HepG2 (cell line): ENCODE data around the gene GPR152. TPM values are rescaled to one million over a fixed set of nuclear protein-coding genes. Genes with fewer than 3 reads are reported as not detected.

Experiments used
- ATAC-seq: fragments of 200-7000 bp; cut with Tn5 transposase; 3 replicates; pipeline ENCODE4 v1.9.1; 2020; ENCODE audit warnings: mild to moderate bottlenecking, moderate library complexity
- BruUV-seq: library from RNA; stranded (reverse); fragments of 400-500 nt; replicated peaks from 2 replicates; lab custom pipeline; 2021; lab: Mats Ljungman, UMichigan
- CTCF ChIA-PET: fragments of 300-600 bp; formaldehyde crosslinking; extraction: SDS; loops from one replicate; lab custom pipeline; 2021; ENCODE audit warnings: low total read pairs, inconsistent platforms, low intra/inter-chr PET ratio; lab: Yijun Ruan, JAX
- POLR2A ChIA-PET: fragments of 350-600 bp; sonication (Branson Sonifier 250); formaldehyde crosslinking; loops from one replicate; lab custom pipeline; 2020; ENCODE audit warnings: antibody characterized with exemption, inconsistent platforms; lab: Yijun Ruan, JAX
- DNase-seq: peaks from one replicate; pipeline ENCODE4 v3.0.0-alpha.2; 2015; ENCODE audit warnings: low spot score
- FAIRE-seq: peaks from 3 replicates; lab custom pipeline; 2011; peaks lifted over from hg19 to GRCh38; lab: Jason Lieb, UNC
- H2AFZ ChIP-seq: one replicate; pipeline ENCODE4 v1.6.1; 2011; ENCODE audit warnings: low read length, inconsistent platforms
- H3K27ac ChIP-seq: fragments of 300-600 bp; 3 replicates; pipeline ENCODE4 v1.8.0; 2011; ENCODE audit warnings: mixed run types, mild to moderate bottlenecking, mixed read lengths, low read length, inconsistent platforms; ENCODE audit not compliant: insufficient read depth; ENCODE audit errors: extremely low read length
- H3K27me3 ChIP-seq, 2 experiments: fragments of 200-600 bp in 1 of 2; 2 replicates in 1 of 2; 3 replicates in 1 of 2; pipeline versions ENCODE4 v1.6.0 to v1.8.0; 2011; ENCODE audit warnings: low read length in 2 of 2, mild to moderate bottlenecking in 2 of 2, moderate library complexity in 2 of 2, inconsistent platforms in 1 of 2; ENCODE audit not compliant: insufficient read depth in 2 of 2, control insufficient read depth in 1 of 2
- H3K36me3 ChIP-seq, 2 experiments: fragments of 200-600 bp in 1 of 2; replicated peaks in 1 of 2; 2 replicates in 1 of 2; 3 replicates in 1 of 2; pipeline versions ENCODE4 v1.5.1 to v1.8.0; 2011; ENCODE audit warnings: low read length in 2 of 2, inconsistent platforms in 1 of 2; ENCODE audit not compliant: insufficient read depth in 2 of 2, control insufficient read depth in 1 of 2
- H3K4me1 ChIP-seq: 2 replicates; pipeline ENCODE4 v1.5.1; 2012; ENCODE audit warnings: low read length, inconsistent platforms; ENCODE audit not compliant: insufficient read depth
- H3K4me2 ChIP-seq: 2 replicates; pipeline ENCODE4 v1.6.0; 2011; ENCODE audit warnings: low read depth, low read length, inconsistent platforms
- H3K4me3 ChIP-seq, 3 experiments: fragments of 200-600 bp in 1 of 3; sonication (generic), shearing (Covaris generic) in 1 of 3; replicated peaks in 1 of 3; 2 replicates each; pipeline ENCODE4 v1.5.1; 2011 to 2016; ENCODE audit warnings: low read length in 3 of 3, inconsistent platforms in 2 of 3, low read depth in 2 of 3, mild to moderate bottlenecking in 2 of 3, control low read depth in 1 of 3, mixed read lengths in 1 of 3; ENCODE audit not compliant: insufficient read depth in 1 of 3
- H3K79me2 ChIP-seq: one replicate; pipeline ENCODE4 v1.6.1; 2011; ENCODE audit warnings: low read length, inconsistent platforms; ENCODE audit not compliant: insufficient read depth
- H3K9ac ChIP-seq: 2 replicates; pipeline ENCODE4 v1.6.0; 2011; ENCODE audit warnings: mild to moderate bottlenecking, low read depth, low read length, inconsistent platforms; ENCODE audit not compliant: insufficient read depth
- H3K9me3 ChIP-seq: 2 replicates; pipeline ENCODE4 v1.5.1; 2012; ENCODE audit warnings: mild to moderate bottlenecking, low read length
- H4K20me1 ChIP-seq: 2 replicates; pipeline ENCODE4 v1.6.0; 2011; ENCODE audit warnings: inconsistent platforms, mild to moderate bottlenecking, low read length, moderate library complexity; ENCODE audit not compliant: insufficient read depth
- AGO2 ChIP-seq: fragments of 200-400 bp; formaldehyde crosslinking; optimal IDR thresholded peaks from 2 replicates; pipeline ENCODE3; 2017; ENCODE audit warnings: mild to moderate bottlenecking, low read depth, low read length, moderate library complexity
- CCAR2 ChIP-seq: fragments of 200-400 bp; formaldehyde crosslinking; optimal IDR thresholded peaks from 2 replicates; pipeline ENCODE3; 2018; ENCODE audit warnings: low read depth, mild to moderate bottlenecking, low read length, moderate library complexity
- GABPA ChIP-seq, 2 experiments: IDR thresholded peaks; 2 replicates each; pipeline ENCODE4 v1.6.1; 2011 to 2016; ENCODE audit warnings: low read depth in 2 of 2, low read length in 1 of 2, missing biosample characterization in 1 of 2, missing genetic modification characterization in 1 of 2
- HNRNPL ChIP-seq: fragments of 200-400 bp; formaldehyde crosslinking; IDR thresholded peaks from 2 replicates; pipeline ENCODE4 v1.6.1; 2017; ENCODE audit warnings: mild to moderate bottlenecking, low read depth, low read length
- NFE2 ChIP-seq: sonication (generic); formaldehyde crosslinking; IDR thresholded peaks from 2 replicates; pipeline ENCODE4 v1.4.0; 2020; ENCODE audit warnings: missing genetic modification reagents
- NFKB2 ChIP-seq: sonication (generic); formaldehyde crosslinking; IDR thresholded peaks from 2 replicates; pipeline ENCODE4 v1.4.0; 2020; ENCODE audit warnings: missing genetic modification reagents, borderline replicate concordance
- ZNF510 ChIP-seq: sonication (generic); formaldehyde crosslinking; IDR thresholded peaks from 2 replicates; pipeline ENCODE4 v1.4.0; 2020; ENCODE audit warnings: low read depth, mild to moderate bottlenecking, missing genetic modification reagents
- ZNF546 ChIP-seq: sonication (generic); formaldehyde crosslinking; conservative IDR thresholded peaks from 2 replicates; pipeline ENCODE4 v1.8.1; 2023; ENCODE audit warnings: mild to moderate bottlenecking, missing genetic modification reagents
- ZNF776 ChIP-seq: sonication (generic); formaldehyde crosslinking; IDR thresholded peaks from 2 replicates; pipeline ENCODE4 v1.4.0; 2020; ENCODE audit warnings: mild to moderate bottlenecking, missing genetic modification reagents
- WGBS: methylation state at CpG from one replicate; pipeline ENCODE4 v1.1.6; 2017; ENCODE audit warnings: low lambda C conversion rate; 5-methylcytosine and 5-hydroxymethylcytosine counted together
- in situ Hi-C: cut with HindIII; loops from 2 replicates; pipeline ENCODE4 v1.10.0; 2017; ENCODE audit warnings: low pct_unique_long_range_greater_than_20kb; ENCODE audit not compliant: extremely low pct_ligation_motif_present
- intact Hi-C: fragments of 100-400 bp; cut with micrococcal nuclease; formaldehyde crosslinking; loops from one replicate; pipeline ENCODE4 v1.10.0; 2022; ENCODE audit not compliant: unreplicated experiment
- polyA plus RNA-seq, 8 experiments: library from polyadenylated mRNA; depleted of rRNA in 3 of 8; stranded (reverse) in 7 of 8; unstranded in 1 of 8; fragments of >200 nt; fragmentation: Illumina TruSeq in 4 of 8; extraction: Trizol in 4 of 8; gene quantifications; 2 replicates each; pipeline versions ENCODE4 v1.2.1 to v1.2.3, GENCODE V29; 2011 to 2016; ENCODE audit warnings: low read depth in 4 of 8, missing spikeins in 1 of 8, mixed read lengths in 1 of 8; ENCODE audit not compliant: insufficient read depth in 1 of 8
- total RNA-seq, 5 experiments: library from RNA; depleted of rRNA; stranded (reverse); fragments of >200 nt; fragmentation: Illumina TruSeq; extraction: Trizol; gene quantifications; 2 replicates each; pipeline ENCODE4 v1.2.3, GENCODE V29; 2016; ENCODE audit warnings: low read depth in 1 of 5
- TF ChIP-seq, protein P1 (sequence below): sonication (generic); formaldehyde crosslinking; IDR thresholded peaks from 2 replicates; pipeline ENCODE4 v1.8.1; 2023; ENCODE audit warnings: mild to moderate bottlenecking, missing genetic modification reagents
- TF ChIP-seq, protein P2 (sequence below): sonication (generic); formaldehyde crosslinking; IDR thresholded peaks from 2 replicates; pipeline ENCODE4 v1.4.0; 2020; ENCODE audit warnings: mild to moderate bottlenecking, missing genetic modification reagents

Gene GPR152
- total and polyA plus RNA-seq, 2 of the 13 experiments (the other 11 are each of a cell fraction or from before 2014, with no cell fraction given): not detected

DNA sequence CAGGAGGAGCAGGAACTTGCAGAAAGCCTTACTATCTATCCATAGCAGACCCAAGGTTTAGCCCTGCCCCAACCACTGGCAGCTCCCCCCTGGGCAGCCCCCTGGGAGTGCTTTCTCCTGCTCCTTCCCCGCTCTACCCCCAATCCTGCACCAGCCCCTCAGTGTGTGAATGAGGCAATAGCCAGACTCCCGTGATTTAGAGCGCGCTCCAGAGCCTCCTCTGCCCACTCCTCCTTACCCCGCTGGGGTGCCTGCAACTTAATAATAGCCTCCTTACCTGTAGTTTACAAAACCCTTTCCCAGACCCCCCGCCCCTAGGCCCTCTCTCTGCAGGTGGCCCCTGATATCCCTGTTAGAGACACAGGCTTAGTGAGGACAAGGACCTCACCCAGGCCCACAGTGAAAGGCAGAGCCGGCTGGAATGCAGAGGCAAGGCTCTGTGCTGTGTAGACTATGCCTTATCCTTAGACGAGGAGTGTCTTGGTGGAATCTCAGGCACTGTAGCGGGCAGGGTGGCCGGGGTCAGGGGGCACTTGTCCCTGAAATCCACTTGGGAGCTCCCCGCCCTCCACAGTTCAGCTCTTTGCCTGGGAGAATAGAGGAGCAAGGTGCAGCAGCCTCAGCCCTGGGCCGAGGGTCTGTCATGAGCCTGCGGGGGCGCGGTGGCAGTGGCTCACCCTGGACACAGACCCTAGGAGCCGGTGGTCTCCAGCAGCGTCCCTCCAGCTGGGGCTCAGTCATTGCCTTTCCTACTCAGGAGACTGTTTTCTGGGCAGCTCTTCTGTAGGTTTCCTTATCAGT, 41.3 kb downstream of the GPR152 start:
- DNase-seq (no peak), ATAC-seq (peak; percentile 4), FAIRE-seq (no peak)
- TF ChIP-seq AGO2: peak; percentile 8
- TF ChIP-seq ZNF546: no peak
- intact Hi-C loops (no loop called here), in situ Hi-C loops (no loop called here)
- Histone ChIP-seq H3K9me3 (no peaks in the 10 kb centered on the region), H3K27me3 (peaks cover 10 to 48% of the 10 kb centered on the region in 2 experiments; a peak in 4 of 5 replicates), H2AFZ (no peak overlapping the region), H4K20me1 (no peaks in the 10 kb centered on the region), H3K4me1 (peaks cover 49% of the 10 kb centered on the region), H3K27ac (no peak overlapping the region), H3K36me3 (no peaks in the 10 kb centered on the region), H3K9ac (no peak overlapping the region), H3K79me2 (no peaks in the 10 kb centered on the region), H3K4me2 (peak overlapping the region; percentile 74), H3K4me3 (peak overlapping the region in 1 of 3 experiments; percentile 4; a peak in 1 of 6 replicates)
- BruUV-seq: no TSS peak
- 39% methylated on average over 10 of the region's 17 CpGs for WGBS
- ChIA-PET CTCF (no interaction called here), POLR2A (interaction anchor here (1.3 to 2.1 kb wide), 3 partner anchors 9 to 19 kb away, joined by 4 to 10 read pairs (median 5); partner anchors contain the start of genes PPP1CA and RAD9A)

DNA sequence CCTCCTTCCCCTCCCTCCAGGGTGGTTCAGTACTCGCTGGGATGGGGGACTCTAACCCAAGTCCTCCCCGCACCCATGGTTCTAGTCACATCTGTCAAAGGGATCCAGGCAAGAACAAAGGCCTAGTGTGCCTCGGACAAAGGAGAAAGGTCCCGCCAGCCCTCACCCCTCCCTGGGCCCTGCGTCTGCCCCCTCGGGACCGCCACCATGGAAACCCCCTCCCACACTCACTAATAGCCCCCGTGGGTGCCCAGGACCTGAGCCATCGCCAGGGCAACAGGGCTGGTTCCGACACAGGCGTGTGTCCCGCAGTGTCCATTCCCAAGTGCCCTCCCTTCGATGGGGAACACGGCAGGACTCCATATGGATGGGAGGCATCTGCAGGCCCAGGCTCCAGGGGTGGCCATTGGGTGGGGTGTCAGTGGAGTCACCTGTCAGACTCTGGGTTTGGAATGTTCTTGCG, 42.1 kb downstream of the GPR152 start:
- peaks cover 53% of the 10 kb centered on the region for H3K4me1 ChIP-seq
- H4K20me1 ChIP-seq: no peaks in the 10 kb centered on the region
- H3K36me3 ChIP-seq: no peaks in the 10 kb centered on the region
- peaks cover 8 to 44% of the 10 kb centered on the region in 2 experiments; a peak in 4 of 5 replicates for H3K27me3 ChIP-seq
- 0% methylated on average over 2 of the region's 15 CpGs for WGBS
- no peak overlapping the region for H3K27ac ChIP-seq
- intact Hi-C loops (no loop called here), in situ Hi-C loops (no loop called here)
- no peaks in the 10 kb centered on the region for H3K9me3 ChIP-seq
- peak overlapping the region; percentile 74 for H3K4me2 ChIP-seq
- H2AFZ ChIP-seq: no peak overlapping the region
- BruUV-seq: no TSS peak
- POLR2A ChIA-PET: no interaction called here
- CTCF ChIA-PET: no interaction called here
- ATAC-seq: no peak
- no peak overlapping the region; the same call in 1 of the 2 replicates for H3K9ac ChIP-seq
- H3K4me3 ChIP-seq: peak overlapping the region in 2 of 3 experiments; percentile 12 to 56; a peak in 2 of 6 replicates
- FAIRE-seq: no peak
- H3K79me2 ChIP-seq: no peaks in the 10 kb centered on the region
- no peak for DNase-seq
- TF ChIP-seq HNRNPL: no peak
- no peak for TF ChIP-seq ZNF776 (CRISPR knock-in tag)
- TF ChIP-seq ZNF510 (CRISPR knock-in tag): no peak
- no peak for TF ChIP-seq NFKB2 (CRISPR knock-in tag)
- no peak for TF ChIP-seq CCAR2
- peak; percentile 41 for TF ChIP-seq AGO2
- TF ChIP-seq, protein P1, sequence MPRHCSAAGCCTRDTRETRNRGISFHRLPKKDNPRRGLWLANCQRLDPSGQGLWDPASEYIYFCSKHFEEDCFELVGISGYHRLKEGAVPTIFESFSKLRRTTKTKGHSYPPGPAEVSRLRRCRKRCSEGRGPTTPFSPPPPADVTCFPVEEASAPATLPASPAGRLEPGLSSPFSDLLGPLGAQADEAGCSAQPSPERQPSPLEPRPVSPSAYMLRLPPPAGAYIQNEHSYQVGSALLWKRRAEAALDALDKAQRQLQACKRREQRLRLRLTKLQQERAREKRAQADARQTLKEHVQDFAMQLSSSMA (CRISPR knock-in tag): no peak
- TF ChIP-seq NFE2 (CRISPR knock-in tag): no peak
- TF ChIP-seq, protein P2, sequence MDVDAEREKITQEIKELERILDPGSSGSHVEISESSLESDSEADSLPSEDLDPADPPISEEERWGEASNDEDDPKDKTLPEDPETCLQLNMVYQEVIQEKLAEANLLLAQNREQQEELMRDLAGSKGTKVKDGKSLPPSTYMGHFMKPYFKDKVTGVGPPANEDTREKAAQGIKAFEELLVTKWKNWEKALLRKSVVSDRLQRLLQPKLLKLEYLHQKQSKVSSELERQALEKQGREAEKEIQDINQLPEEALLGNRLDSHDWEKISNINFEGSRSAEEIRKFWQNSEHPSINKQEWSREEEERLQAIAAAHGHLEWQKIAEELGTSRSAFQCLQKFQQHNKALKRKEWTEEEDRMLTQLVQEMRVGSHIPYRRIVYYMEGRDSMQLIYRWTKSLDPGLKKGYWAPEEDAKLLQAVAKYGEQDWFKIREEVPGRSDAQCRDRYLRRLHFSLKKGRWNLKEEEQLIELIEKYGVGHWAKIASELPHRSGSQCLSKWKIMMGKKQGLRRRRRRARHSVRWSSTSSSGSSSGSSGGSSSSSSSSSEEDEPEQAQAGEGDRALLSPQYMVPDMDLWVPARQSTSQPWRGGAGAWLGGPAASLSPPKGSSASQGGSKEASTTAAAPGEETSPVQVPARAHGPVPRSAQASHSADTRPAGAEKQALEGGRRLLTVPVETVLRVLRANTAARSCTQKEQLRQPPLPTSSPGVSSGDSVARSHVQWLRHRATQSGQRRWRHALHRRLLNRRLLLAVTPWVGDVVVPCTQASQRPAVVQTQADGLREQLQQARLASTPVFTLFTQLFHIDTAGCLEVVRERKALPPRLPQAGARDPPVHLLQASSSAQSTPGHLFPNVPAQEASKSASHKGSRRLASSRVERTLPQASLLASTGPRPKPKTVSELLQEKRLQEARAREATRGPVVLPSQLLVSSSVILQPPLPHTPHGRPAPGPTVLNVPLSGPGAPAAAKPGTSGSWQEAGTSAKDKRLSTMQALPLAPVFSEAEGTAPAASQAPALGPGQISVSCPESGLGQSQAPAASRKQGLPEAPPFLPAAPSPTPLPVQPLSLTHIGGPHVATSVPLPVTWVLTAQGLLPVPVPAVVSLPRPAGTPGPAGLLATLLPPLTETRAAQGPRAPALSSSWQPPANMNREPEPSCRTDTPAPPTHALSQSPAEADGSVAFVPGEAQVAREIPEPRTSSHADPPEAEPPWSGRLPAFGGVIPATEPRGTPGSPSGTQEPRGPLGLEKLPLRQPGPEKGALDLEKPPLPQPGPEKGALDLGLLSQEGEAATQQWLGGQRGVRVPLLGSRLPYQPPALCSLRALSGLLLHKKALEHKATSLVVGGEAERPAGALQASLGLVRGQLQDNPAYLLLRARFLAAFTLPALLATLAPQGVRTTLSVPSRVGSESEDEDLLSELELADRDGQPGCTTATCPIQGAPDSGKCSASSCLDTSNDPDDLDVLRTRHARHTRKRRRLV: no peak
- TF ChIP-seq GABPA (IDR thresholded peaks at IDR 0.05; ENCODE audit: low read depth, low read length): no peak
- TF ChIP-seq GABPA (CRISPR knock-in tag; IDR thresholded peaks at IDR 0.05; ENCODE audit: low read depth): no peak
